Measurements from ENCODE around the gene ADAMTSL2.

ADAMTSL2 gene

DNA sequence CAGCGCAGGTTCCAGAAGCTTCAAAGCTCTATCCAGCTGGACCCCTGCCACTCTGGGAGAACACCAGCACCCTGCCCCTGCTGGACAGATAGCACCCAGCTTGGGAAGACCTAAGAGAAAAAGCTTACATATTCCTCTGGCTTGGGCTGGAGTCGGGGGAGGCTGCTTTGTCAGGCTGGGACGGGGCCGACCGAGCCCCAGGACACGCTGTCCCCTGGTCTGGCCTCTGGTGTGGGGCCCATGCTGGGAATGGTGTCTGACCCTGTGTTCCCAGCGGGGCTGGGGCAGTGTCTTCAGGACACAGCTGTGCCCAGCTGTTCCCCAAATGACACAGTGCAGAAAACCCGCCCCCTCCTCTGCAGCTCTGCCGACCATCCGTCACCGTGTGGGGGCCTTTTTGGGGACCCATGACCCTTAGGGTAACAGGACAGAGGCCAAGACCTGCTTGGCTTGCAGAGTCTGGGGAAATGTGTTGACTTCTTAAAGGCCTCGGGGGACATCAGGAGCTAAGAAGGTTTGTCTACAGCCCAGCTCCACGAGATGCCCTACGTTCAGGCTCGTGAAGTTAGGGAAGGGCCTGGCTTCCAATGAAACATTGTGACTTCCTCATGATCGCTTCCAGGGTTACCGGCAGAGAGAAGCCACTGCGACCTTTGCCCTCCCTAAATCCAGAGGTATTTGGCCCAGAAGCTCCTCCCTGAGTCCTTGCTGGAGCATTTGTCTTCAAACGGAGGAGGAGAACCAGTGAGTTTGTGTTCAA lies 35.2 kb upstream of the ADAMTSL2 start:
- no peak for DNase-seq (ENCODE audit: low read depth)
- no peak overlapping the region for H3K4me3 ChIP-seq (ENCODE audit: low read depth, low read length)

DNA sequence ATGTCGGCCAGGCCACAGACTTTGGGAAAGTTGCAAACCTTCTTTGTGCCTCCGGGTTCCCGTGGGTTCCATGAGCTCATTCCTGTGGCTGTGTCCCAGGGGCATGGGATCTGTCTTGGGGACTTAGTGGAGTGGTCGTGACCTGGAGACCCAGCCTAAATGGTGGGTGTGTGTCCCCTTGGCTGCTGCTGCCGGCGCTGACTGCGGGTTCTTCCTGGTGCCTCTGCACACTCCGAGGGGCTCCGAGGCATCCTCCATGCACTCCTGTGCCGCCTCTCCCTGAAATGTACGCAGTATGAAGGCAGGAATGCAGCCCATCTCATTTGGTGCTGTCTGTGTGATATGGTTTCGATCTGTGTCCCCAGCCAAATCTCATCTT lies 34.6 kb upstream of the ADAMTSL2 start:
- no peak overlapping the region for H3K4me3 ChIP-seq (ENCODE audit: low read depth, low read length)
- DNase-seq (ENCODE audit: low read depth): no peak

DNA sequence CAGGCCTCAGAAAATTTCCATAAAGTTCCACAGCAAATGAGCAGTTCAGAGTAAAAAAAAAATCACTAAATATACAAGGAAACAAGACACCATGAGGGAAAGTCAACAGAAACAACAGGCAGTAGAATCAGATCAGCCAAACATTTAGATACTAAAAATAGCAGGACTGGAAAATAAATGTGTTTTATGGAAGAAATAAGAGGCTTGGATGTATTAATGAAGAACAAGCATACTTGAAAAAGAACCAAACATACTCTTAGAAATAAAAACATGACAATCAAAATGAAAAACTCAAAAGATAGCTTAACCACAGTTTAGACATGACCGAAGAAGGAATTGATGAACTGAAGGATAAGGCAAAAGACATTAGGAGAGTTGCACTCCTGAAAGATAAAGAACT lies 32.4 kb upstream of the ADAMTSL2 start:
- DNase-seq (ENCODE audit: low read depth): no peak
- H3K4me3 ChIP-seq (ENCODE audit: low read depth, low read length): no peak overlapping the region

DNA sequence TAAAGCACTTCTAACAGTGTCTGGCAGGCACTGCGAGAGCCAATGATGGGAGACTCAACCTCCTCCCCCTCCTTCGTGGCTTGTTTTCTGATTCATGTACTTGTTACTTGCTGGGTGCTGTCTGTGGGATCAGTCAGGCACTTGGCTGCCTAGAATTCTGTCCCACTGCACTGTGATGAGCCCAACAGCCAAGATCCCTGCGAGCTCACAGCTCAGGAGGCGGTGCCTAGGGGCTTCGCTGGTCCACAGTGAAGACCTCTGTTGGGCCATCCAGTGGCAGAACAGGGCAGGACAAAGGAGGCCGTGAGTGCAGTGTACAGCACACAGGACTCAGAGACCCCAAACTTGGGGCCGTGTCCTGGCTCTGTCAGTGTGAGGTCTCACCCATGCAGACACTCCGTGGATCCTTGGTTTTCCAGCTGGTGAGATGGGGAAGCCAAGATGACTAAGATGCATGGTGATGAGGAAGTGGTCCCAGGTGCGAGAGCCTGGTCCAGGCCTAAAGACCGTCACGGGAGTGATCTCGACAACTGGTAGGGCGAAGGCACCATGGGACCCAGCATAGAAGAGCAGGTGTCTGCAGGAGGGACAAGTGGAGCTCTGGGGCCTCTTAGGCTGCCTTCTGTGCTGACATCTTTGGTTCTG lies 29.2 kb upstream of the ADAMTSL2 start:
- no peak overlapping the region for H3K4me3 ChIP-seq (ENCODE audit: low read depth, low read length)
- DNase-seq (ENCODE audit: low read depth): no peak

DNA sequence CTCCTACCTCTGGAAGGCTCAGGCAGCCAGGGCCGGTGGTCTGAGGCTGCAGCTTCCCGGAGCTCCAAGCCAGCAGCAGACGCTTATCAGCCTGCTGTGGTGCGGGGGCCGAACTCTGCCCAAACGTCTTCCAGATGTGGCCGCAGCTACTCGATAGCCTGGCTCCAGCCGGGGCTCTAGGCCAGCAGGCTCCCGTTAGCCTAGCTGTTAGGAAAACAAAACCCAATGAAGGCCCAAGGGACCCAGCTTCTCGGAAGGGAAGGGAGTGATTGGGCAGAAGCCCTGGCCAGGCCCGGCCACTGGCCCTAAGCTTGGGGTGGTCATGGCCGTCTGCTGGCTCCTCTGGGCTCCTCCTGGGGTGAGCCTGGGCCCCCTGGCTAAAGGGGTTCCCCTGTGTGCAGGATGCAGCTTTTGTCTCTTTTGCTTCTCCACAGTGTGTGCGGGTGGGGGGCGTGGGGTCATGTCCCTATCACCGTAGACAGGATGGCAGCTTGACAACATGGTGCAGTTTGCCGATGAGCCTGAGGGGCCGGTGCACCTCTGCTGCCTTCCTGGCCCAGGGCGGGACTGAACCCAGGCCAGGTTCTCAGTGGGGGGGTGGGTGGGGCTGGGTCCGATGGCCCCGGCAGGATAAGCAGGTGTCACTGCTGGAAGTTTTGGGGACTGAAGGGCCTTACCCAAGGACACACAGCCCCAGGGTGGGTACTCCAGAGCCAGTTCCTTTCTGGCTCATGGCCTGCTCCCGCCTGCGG lies 28.4 kb upstream of the ADAMTSL2 start:
- no peak overlapping the region for H3K4me3 ChIP-seq (ENCODE audit: low read depth, low read length)
- DNase-seq (ENCODE audit: low read depth): no peak

DNA sequence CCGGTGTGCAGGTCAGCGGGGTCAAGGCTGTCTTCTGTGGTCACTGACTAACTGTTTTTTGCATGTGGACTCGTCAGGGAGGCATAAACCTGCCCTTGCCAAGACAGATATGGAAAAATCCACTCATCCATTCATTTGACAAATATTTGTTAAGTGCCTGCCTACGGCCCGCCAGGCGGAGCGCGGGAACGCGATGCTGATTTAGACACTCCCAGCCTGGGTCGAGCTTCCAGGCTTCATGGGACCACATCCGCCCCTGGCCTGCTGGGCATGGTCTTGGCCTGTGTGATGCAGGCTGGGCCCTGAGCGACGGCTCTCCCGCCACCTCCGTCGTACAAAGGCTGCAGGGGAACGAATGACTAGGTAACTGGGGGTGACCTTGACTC lies 27.9 kb upstream of the ADAMTSL2 start:
- no peak for DNase-seq (ENCODE audit: low read depth)
- no peak overlapping the region for H3K4me3 ChIP-seq (ENCODE audit: low read depth, low read length)

DNA sequence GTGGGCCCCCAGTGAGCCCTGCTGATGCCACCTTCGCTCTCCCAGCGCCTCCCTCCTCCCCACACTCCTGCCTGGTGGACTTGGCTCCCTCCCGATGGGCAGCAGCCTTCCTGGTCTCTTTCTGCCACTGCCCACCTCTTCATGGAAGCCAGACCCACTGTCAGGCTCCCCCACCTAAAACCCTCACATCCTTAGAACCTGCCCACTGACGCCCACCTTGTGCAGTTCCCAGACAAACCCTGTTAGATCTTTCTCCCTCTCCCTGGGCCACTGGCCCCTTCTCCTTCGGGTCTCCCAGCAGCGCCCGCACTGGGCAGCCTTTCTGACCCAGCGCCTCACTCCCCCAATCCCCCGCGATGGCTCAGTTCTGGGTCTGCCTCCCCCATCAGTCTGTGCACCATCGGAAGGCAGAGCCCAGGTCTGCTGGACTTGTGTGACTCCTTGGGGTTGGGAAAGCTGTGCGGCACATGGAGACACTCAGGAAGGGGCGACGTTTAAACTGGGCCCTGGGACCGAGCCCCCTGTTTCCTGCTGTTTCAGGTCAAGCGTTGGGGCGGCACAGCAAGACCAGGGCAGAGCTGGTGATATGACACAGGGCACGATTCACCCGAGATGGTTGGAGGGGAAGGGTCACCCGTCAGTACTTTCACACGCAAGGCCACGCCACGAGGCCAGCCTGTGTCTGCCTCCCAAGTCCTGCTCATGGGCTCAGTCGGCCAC lies 27.1 kb upstream of the ADAMTSL2 start:
- H3K4me3 ChIP-seq (ENCODE audit: low read depth, low read length): no peak overlapping the region
- DNase-seq (ENCODE audit: low read depth): no peak

DNA sequence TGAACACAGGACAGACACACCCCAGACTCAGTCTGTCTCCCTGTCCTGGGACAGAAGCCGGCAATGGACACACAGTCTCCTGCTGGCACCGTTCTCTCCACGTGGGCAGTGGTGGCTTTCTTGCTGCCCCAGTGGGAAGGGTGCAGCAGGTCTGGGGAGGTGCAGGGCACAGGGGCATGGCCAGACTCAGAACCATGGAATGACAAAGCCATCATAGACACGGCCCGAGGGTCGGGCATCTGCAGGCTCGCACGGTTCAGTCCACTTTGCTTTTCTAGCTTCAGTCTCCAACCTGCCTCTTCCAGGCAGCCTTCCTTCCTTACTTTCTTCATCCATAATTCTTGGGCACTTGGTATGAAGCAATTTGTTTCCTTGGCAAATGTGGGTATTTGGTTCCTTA lies 26.5 kb upstream of the ADAMTSL2 start:
- H3K4me3 ChIP-seq (ENCODE audit: low read depth, low read length): no peak overlapping the region
- no peak for DNase-seq (ENCODE audit: low read depth)

DNA sequence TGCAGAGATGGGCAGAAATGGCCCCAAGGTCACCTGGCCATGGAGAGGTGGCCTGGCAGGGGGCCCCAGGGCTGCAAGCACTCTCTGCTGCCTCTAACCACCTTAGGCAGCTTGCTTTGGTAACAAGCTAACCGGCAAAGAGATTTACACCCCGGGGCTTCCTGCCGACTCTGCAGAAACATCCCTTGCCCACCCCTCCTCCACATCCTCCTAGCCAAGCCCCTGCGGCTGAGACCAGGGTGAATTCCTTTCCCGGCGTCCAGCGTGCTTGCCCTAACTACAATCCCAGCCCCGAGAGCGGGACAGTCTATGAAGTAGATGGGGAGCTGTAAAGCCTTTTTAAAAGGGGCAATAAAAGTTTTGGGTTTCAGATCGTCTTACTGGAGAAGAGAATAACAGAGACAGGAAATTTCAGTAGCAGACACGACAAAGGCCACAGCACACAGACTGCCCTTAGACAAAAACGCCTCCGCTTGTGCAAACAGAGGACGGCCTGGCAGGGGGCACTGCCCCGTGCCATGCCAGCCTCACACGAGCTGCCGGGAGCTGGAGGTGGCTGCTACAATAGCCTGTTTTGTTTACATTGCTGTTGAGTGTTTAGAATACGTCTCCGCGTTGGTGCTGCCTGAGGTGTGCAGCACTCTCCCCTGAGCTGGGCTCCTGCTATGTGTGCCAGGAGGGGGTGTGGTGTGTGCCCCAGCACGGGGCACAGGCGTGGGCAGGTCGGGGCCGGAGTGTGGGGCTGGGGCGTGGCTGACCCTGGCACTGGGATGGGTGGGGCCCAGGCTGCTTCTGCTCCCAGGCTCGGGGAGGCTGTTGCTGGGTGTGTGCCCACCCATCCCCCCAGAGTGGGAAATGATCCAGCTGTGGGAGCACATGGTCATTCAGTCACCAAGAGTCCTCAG lies 25.1 kb upstream of the ADAMTSL2 start:
- DNase-seq (ENCODE audit: low read depth): no peak
- H3K4me3 ChIP-seq (ENCODE audit: low read depth, low read length): no peak overlapping the region

DNA sequence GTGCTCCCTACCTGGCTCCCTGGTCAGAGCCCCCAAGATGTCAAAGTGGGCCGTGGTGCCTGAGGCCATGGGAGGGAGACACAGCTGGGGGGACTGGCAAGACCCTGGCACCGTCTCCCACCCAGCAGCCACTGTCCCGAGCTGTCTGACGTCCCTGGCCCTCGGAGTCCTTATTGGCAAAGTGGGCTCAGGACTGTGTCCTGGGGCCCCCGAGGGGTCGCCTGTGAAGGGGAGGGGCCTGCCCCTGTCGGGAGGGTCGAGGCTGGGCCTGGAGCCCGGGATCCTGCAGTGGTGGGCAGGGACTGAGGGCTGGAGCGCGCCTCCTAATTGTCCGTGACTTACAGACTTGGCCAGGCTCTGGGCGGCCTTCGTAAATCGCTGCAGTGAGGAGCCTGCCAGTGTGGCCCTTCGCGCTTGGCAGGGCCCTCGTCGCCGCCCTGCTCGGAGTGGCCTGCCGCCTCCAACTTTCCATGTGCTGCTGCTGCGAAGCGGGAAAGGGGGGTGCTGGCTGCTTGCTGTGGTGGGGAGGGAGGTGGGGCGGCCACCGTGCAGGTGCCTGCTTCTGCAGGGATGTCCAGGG lies 23.5 kb upstream of the ADAMTSL2 start:
- no peak for DNase-seq (ENCODE audit: low read depth)
- no peak overlapping the region for H3K4me3 ChIP-seq (ENCODE audit: low read depth, low read length)

DNA sequence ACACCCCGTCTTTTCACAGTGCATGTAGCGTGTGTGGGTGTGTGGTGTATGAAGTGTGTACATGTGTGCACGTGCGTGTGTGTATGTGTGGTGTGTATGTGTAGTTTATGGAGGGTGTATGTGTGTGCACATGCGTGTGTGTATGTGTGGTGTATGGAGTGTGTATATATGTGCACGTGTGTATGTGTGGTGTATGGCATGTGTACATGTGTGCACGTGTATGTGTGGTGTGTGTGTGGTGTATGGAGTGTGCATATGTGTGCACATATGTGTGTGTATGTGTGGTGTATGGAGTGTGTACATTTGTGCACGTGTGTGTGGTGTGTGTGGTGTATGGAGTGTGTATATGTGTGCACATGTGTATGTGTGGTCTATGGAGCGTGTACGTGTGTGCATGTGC lies 22.9 kb upstream of the ADAMTSL2 start:
- H3K4me3 ChIP-seq (ENCODE audit: low read depth, low read length): no peak overlapping the region
- DNase-seq (ENCODE audit: low read depth): no peak

DNA sequence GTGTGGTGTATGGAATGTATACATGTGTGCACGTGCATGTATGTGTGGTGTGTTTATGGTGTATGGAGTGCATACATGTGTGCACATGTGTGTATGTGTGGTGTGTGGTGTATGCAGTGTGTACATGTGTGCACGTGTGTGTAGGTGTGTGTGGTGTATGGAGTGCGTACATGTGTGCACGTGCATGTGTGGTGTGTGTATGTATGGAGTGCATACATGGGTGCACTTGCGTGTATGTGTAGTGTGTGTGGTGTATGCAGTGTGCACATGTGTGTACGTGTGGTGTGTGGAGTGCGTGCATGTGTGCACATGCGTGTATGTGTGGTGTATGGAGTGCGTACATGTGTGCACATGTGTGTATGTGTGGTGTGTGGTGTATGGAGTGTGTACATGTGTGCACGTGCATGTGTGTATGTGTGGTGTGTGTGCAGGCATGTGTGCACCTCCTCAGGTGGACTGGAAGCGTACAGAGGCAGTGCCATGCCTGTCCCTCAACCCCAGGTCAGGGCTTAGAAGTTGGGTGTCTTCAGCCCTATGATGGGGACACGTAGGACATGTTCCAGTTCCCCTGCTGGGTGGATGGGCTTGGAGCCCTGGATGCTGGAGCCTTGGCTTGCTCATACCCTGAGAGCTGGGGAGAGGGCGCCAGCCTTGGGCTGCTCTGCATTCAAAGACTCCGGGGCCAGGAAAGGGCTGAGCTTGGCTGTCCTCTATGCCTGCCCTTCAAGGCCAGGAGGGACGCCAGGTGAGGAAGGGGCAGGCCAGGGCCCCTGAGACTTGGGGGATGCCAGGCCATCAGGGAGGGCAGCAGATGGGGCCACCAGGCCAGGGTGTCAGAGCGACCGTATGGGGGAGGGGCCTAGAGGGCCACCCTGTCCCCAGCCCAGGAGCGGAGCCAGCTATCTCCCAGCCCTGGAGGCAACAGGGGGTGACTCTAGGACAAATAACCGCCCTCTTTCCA lies 22.0 kb upstream of the ADAMTSL2 start:
- no peak for DNase-seq (ENCODE audit: low read depth)
- H3K4me3 ChIP-seq (ENCODE audit: low read depth, low read length): no peak overlapping the region

DNA sequence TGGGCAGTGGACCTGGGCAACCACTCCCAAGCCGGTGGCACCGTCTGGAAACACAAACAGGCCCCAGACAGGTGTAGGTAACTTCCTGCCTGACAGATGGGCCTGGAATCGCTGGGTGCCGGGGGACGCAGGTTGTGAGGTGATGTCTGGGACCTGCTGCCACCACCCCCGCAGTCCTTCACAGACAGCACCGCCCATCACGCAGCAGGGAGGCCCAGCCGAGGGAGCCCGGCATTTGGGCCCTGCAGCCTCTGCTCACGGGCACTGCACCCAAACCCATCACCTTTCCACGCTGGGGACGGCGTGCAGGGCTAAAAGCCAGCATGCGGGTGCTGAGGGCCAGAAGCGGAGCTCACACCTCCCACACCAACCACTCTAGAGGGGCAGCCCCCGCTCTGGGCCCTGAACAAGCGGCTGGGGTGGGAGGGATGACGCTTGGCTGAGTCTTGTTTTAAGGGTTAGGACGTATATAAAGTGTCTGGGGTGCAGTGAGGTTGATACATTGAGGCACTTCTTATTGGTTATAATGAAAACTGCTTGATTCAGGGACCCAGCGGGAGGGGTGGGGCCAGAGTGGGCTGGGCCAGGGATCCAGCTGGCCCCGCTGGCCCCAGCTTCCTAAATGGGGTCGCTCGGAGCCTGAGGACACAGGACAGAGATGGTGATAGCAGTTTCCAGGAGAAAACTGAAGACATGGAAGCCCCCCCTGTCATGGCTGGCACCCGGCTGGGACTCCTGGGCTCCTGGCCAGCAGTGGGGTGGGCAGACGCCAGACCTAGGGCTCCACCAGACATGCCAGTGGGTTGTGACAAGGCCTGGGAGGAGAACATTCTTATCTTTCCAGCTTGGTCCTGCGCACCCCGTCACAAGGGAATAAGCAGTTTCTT lies 21.0 kb upstream of the ADAMTSL2 start:
- DNase-seq (ENCODE audit: low read depth): no peak
- no peak overlapping the region for H3K4me3 ChIP-seq (ENCODE audit: low read depth, low read length)

DNA sequence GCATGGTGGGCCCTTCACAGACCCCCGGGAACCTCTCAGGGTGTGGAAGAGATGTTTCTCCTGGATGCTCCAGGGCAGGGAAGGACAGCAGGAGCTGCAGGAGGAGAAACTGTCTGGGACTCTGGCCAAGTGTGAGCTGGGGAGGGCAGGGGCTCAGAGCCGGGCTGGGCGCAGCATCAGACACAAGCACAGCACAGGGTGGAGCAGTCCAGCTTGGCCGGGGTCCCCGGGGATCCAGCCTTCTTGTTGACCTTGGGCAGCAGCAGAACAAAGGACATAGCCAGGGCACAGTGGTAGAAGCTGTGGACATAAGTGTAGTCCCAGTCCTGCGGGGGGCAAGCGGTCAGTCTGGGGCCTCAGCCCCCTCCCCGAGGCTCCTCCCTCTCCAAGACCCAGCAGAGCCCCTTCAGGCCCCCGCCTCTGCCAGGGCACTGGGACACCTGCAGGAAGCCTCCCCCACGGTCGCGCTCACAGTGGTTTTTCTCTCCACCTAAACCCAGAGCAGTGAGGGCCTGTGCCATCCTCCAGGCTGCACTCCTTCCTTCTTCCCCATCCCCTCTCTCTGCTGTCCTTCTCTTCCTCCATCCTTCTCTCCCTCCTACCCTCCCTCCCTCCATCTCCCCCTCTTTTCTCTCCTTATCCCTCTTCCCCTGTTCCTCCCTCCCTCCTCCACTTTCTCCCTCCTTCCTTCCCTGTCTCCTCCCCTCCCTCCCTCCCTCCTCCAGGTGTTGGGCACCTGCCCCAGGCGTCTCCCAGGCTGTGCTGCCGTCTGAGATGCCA lies 19.9 kb upstream of the ADAMTSL2 start:
- H3K4me3 ChIP-seq (ENCODE audit: low read depth, low read length): no peak overlapping the region
- DNase-seq (ENCODE audit: low read depth): no peak

DNA sequence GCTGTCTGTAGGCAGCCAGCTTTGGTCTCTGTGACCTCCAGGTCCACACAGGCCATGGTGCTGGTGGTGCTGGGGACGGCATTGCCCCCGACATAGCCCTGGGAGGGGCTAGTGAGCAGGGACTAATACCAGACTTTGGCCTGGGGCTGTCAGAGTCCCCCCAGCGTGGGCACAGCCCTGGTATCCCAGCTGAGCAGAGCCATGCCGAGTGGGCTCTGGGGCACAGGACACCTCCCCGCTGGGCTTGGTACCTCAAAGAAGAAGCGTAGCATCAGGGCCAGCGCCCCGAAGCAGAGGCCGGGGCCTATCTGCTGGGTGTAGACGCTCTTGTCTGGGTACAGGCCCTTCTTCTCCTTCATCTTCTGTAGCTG lies 19.3 kb upstream of the ADAMTSL2 start:
- no peak for DNase-seq (ENCODE audit: low read depth)

DNA sequence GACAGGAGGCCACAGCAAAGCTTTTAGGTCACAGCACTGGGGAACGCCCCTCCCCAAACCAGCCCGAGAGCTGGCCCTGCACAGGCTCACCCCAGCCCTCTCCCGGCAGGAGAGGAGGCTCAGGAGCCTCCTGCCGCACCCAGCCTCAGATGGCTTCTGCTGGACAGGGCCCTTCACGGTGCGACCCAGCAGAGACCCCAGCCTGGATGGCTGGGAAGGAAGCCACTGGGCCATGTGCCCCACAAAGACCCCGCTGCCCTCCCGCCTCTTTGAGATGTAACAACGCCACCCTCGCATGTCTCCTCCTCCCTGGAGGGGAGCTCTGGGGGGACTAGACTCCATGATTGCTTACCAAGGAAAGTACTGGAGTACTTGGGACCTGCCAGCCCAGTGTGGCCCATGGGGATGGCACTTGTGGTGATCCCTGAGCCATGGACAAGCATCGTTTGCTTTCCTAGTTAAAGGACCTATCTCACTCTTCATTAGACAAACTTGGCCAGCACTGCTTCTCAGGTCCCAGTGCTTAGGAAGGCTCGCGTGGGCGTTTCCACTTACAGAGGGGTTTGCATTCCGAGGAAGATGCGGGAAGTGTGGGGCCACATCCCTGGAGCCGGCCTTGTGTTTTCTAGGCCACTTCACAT lies 18.8 kb upstream of the ADAMTSL2 start:
- H3K4me3 ChIP-seq (ENCODE audit: low read depth, low read length): no peak overlapping the region
- no peak for DNase-seq (ENCODE audit: low read depth)

More for the DNA sequence above, 19.3 kb upstream of the ADAMTSL2 start:
- no peak overlapping the region for H3K4me3 ChIP-seq (ENCODE audit: low read depth, low read length)
